ENCODE data around the gene TBL1Y. TPM values are rescaled to one million over a fixed set of nuclear protein-coding genes. Genes with fewer than 3 reads are reported as not detected.
"Not testable (repeated sequence)": the region's sequence is repeated elsewhere in the genome, so short reads cannot be mapped to it uniquely, and the experiment has no call there.

Gene TBL1Y
- total RNA-seq, 1 donor from 2014 or later: 0.64 TPM

DNA sequence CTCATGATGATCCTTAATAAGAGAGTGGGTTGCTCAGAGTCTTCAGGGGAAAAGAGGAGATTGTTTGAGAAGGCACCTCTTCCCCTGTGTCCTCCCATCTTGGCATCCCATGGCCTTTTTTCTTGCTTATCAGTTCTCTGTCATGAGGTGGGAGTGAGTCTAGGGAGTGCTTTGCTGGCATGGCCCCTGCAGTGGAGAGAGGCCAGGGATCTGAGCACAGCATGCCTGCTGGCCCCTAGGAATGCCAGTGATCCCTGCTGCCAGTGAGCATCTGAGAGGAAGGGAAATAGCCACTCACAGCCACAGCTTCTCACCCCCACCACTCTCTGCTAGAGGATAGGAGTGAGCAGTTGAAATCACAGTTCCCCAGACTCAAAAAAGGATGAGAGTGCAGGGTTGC lies 168.2 kb downstream of the TBL1Y start:
- Histone ChIP-seq H3K4me1 (ENCODE audit: insufficient read depth, low read length) (no peaks in the 10 kb centered on the region), H4K20me1 (ENCODE audit: insufficient read depth, low read length) (no peaks in the 10 kb centered on the region), H2AFZ (ENCODE audit: low read depth, low read length) (no peak overlapping the region), H3K9ac (ENCODE audit: low read length) (no peak overlapping the region), H3K27me3 (ENCODE audit: insufficient read depth, low read length) (no peaks in the 10 kb centered on the region), H3K27ac (ENCODE audit: low read depth, low read length) (no peak overlapping the region), H3K79me2 (ENCODE audit: insufficient read depth, low read length) (no peaks in the 10 kb centered on the region), H3K9me3 (ENCODE audit: insufficient read depth, low read depth, low read length) (no peaks in the 10 kb centered on the region), H3K4me3 (ENCODE audit: insufficient read depth, low read depth, low read length) (no peak overlapping the region), H3K36me3 (ENCODE audit: insufficient read depth, low read length) (no peaks in the 10 kb centered on the region), H3K4me2 (ENCODE audit: low read length) (no peak overlapping the region)
- Mint-ChIP-seq H3K36me3 (ENCODE audit: low read depth, unreplicated experiment) (no peaks in the 10 kb centered on the region), H3K4me3 (ENCODE audit: unreplicated experiment) (no peak overlapping the region), H3K27ac (ENCODE audit: unreplicated experiment) (no peak overlapping the region), H3K9me3 (ENCODE audit: unreplicated experiment) (no peaks in the 10 kb centered on the region), H3K27me3 (ENCODE audit: low read depth, unreplicated experiment) (peaks cover 2% of the 10 kb centered on the region), H3K4me1 (ENCODE audit: low read depth, unreplicated experiment) (no peaks in the 10 kb centered on the region)
- TF ChIP-seq, protein P1, sequence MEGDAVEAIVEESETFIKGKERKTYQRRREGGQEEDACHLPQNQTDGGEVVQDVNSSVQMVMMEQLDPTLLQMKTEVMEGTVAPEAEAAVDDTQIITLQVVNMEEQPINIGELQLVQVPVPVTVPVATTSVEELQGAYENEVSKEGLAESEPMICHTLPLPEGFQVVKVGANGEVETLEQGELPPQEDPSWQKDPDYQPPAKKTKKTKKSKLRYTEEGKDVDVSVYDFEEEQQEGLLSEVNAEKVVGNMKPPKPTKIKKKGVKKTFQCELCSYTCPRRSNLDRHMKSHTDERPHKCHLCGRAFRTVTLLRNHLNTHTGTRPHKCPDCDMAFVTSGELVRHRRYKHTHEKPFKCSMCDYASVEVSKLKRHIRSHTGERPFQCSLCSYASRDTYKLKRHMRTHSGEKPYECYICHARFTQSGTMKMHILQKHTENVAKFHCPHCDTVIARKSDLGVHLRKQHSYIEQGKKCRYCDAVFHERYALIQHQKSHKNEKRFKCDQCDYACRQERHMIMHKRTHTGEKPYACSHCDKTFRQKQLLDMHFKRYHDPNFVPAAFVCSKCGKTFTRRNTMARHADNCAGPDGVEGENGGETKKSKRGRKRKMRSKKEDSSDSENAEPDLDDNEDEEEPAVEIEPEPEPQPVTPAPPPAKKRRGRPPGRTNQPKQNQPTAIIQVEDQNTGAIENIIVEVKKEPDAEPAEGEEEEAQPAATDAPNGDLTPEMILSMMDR (IDR thresholded peaks at IDR 0.05; ENCODE audit: insufficient read depth, low read depth, low read length): no peak
- no peak for TF ChIP-seq EZH2 (IDR thresholded peaks at IDR 0.05; ENCODE audit: insufficient read depth, low read length)
- no peak for FAIRE-seq
- no peak for DNase-seq (ENCODE audit: low read depth)

DNA sequence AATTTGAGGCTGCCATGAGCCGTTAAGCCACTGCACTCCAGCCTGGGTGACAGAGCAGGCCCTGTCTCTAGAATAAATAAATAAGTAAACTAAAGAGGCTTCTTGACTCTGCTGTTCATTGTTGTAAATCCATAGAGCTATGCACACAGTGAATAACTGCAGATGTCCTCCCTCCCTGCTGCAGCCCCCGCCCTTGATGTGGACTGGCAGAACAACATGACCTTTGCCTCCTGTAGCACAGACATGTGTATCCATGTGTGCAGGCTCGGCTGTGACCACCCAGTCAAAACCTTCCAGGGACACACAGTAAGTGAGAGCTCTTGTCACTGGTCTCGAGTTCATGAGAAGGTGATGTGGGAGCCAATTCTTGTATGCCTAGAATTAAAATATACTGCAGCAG lies 170.1 kb downstream of the TBL1Y start:
- H3K36me3 ChIP-seq (ENCODE audit: insufficient read depth, low read length); H3K4me3 ChIP-seq (ENCODE audit: insufficient read depth, low read depth, low read length); DNase-seq (ENCODE audit: low read depth); H3K9me3 ChIP-seq (ENCODE audit: insufficient read depth, low read depth, low read length); H3K27me3 ChIP-seq (ENCODE audit: insufficient read depth, low read length); H2AFZ ChIP-seq (ENCODE audit: low read depth, low read length); H3K27ac ChIP-seq (ENCODE audit: low read depth, low read length); H3K79me2 ChIP-seq (ENCODE audit: insufficient read depth, low read length); H3K4me1 Mint-ChIP-seq (ENCODE audit: low read depth, unreplicated experiment); H3K27me3 Mint-ChIP-seq (ENCODE audit: low read depth, unreplicated experiment); FAIRE-seq; H3K4me2 ChIP-seq (ENCODE audit: low read length); H4K20me1 ChIP-seq (ENCODE audit: insufficient read depth, low read length); H3K4me1 ChIP-seq (ENCODE audit: insufficient read depth, low read length); H3K27ac Mint-ChIP-seq (ENCODE audit: unreplicated experiment); H3K9ac ChIP-seq (ENCODE audit: low read length); H3K36me3 Mint-ChIP-seq (ENCODE audit: low read depth, unreplicated experiment); H3K4me3 Mint-ChIP-seq (ENCODE audit: unreplicated experiment); H3K9me3 Mint-ChIP-seq (ENCODE audit: unreplicated experiment): not testable (repeated sequence)

DNA sequence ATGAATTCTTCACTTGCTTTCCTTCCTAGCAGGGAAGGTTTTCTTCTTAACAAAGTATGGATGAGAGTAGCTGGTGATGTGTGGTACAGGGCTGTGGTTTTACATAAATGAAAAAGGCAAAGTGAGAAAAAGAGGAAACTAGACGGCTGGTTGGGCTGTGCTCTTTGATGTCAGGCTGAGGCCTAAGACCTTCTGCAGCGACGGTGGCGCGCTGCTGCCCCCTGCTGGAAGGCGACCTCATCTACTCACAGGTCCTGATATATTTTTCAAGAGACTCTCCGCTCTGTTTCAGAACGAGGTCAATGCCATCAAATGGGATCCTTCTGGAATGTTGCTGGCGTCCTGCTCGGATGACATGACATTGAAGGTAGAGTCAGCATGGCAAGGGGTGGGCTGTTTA lies 175.1 kb downstream of the TBL1Y start:
- Histone ChIP-seq H3K36me3 (ENCODE audit: insufficient read depth, low read length) (no peaks in the 10 kb centered on the region), H3K27ac (ENCODE audit: low read depth, low read length) (no peak overlapping the region), H3K9ac (ENCODE audit: low read length) (no peak overlapping the region), H3K79me2 (ENCODE audit: insufficient read depth, low read length) (no peaks in the 10 kb centered on the region), H3K4me1 (ENCODE audit: insufficient read depth, low read length) (no peaks in the 10 kb centered on the region), H3K9me3 (ENCODE audit: insufficient read depth, low read depth, low read length) (no peaks in the 10 kb centered on the region), H4K20me1 (ENCODE audit: insufficient read depth, low read length) (no peaks in the 10 kb centered on the region), H3K27me3 (ENCODE audit: insufficient read depth, low read length) (no peaks in the 10 kb centered on the region), H3K4me3 (ENCODE audit: insufficient read depth, low read depth, low read length) (no peak overlapping the region), H2AFZ (ENCODE audit: low read depth, low read length) (no peak overlapping the region), H3K4me2 (ENCODE audit: low read length) (no peak overlapping the region)
- peaks cover 2% of the 10 kb centered on the region for H3K27me3 Mint-ChIP-seq (ENCODE audit: low read depth, unreplicated experiment)
- TF ChIP-seq, protein P1 (IDR thresholded peaks at IDR 0.05; ENCODE audit: insufficient read depth, low read depth, low read length): peak; percentile 27
- TF ChIP-seq EZH2 (IDR thresholded peaks at IDR 0.05; ENCODE audit: insufficient read depth, low read length): no peak
- DNase-seq (ENCODE audit: low read depth) (no peak), FAIRE-seq (no peak)
- H3K27ac Mint-ChIP-seq (ENCODE audit: unreplicated experiment): no peak overlapping the region
- H3K4me3 Mint-ChIP-seq (ENCODE audit: unreplicated experiment): no peak overlapping the region
- H3K9me3 Mint-ChIP-seq (ENCODE audit: unreplicated experiment): peaks cover 2% of the 10 kb centered on the region
- H3K4me1 Mint-ChIP-seq (ENCODE audit: low read depth, unreplicated experiment): peaks cover 2% of the 10 kb centered on the region
- no peaks in the 10 kb centered on the region for H3K36me3 Mint-ChIP-seq (ENCODE audit: low read depth, unreplicated experiment)

Measured in astrocyte (in vitro differentiated cells and primary cell).